ENCODE measurements around the gene ANKMY1.

ANKMY1 gene

DNA sequence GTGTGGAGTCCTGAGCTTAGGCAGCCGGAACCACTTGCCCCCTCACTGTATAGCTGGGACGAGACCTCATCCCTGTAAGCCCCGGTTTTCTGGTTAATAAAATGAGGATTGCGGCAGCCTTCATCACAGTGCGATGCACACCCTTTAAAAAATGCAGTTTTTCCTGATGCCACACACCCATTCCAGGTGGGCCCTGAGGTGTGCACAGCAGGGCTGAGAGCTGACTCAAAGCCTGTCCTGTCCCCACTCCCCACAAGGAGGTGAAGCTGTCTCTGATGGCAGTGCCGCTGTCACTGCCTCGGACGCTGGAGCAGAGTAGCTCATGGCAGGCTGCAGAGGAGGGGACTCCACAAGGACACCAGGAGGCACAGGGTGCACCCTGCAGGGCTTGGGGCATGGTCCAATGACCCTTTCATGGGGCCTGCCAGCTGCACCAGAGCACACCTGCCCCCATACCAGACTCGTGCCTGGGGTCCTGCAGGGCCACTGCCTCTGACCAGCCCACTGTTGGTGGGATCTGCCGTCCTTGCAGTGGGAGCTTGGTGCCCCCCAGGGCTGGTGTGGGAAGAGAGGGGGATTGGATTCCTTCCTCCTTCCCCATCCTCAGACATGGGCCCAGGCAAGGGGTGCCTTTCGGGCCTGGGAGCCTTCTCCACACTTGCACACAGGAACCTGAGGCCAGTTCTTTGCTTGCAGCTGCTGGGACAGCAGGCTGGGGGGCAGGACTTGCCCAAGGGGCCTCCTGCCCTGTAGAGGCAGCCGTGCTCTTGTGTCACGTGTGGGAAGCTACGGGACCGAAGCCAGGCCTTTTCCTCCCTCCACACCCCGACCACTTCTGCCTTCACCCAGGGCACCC is 99.5 kb downstream of the ANKMY1 start:
- DNase-seq = no peak

- no peak for DNase-seq
Measured at GRCh38 chr2:240457223-240458043, 100.4 kb downstream of the ANKMY1 start.

GRCh38 chr2:240456447-240457222 is 101.2 kb downstream of the ANKMY1 start:
- DNase-seq = no peak

DNA sequence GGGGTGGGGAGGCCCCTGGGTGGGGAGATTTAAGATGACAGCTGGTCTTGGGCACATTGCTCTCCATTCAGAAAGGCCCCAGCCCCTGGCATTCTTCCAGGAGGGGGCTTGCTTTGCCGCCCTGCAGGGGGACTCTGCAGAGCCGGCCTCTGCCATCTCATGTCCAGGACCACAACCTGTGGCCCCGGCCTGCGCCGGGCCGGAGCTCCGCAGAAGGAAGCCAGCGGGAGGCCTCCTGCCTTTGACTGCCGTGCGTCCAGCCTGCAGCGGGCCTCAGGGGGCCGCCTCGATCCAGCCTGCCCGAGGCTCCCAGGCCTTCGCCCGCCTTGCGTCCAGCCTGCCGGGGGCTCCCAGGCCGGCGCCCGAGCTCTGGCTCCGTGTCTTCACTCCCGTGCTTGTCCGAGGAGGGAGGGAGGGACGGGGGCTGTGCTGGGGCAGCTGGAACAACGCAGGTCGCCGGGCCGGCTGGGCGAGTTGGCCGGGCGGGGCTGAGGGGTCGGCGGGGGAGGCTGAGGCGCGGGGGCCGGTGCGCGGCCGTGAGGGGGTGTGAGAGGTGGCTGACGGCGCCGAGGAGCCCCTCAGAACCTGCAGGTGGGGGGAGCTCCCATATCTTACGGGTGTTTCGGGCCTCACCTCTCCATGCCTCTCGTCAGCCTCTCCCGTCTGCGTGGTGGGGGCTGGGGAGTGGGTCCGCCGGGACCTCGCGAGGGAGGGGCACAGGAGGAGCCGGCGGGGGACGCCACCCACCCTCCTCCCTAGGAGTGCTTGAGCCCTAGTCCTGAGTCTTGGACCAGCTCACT is 101.9 kb downstream of the ANKMY1 start:
- DNase-seq = no peak

DNA sequence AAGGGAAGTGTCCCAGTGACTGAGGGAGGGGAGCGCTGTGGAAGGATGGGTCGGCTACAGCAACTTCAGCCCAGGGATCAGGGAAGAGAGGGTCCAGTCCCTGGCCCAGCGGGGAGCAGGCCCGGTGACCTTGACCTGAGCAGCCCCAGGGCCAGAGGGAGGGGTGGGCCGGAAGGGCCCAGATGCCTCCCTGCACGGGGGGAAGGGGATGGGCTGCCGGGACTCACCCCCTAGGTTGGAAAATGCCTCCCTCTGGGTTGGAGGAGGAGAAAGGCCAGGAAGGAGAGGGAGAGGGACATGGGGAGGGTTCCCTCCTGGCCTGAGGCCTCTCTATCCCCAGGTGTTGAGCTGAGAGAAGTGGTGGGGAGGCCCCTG is 102.5 kb downstream of the ANKMY1 start:
- DNase-seq = no peak

DNA sequence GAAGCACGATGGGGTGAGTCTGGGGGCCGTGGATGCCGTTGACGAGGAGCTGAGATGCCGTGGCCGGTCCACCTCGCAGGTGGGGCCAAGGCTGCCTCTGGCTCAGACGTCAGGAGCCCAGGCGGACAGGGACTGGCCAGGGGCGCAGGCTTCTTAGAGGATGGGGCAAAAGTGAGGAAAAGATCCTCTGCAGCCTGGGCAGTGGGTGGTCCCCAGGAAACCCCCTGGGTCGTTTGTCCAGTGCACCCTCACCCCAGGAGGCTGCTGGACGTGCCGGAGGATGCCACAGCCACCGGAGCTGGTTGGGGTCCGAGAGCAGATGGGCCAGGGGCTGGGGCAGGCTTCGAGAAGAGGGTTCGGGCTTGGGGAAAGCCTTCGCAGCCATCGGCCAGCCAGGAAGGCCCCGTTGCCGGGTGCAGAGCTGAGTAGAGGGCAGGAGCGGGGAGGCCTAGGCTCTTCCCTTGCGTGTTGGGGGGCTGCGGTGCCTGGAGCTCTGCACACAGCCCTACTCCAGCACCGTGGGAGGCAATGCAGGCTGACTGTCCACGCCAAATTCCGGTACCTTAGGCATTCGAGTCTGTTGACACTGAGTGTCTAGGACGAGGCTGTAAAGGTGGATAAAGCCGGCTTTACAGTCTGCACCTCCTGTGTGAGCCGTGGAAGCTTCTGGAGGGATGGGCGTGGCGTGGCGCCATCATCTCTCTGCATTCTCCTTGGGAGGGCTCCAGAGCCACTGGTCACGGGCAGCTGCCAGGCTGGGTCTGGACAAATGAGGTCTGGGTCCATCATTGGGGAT is 103.5 kb downstream of the ANKMY1 start:
- DNase-seq = no peak

GRCh38 chr2:240453461-240454105 is 104.2 kb downstream of the ANKMY1 start:
- no peak for DNase-seq

- peak; percentile 47 for DNase-seq
Measured at GRCh38 chr2:240452462-240453256, 105.1 kb downstream of the ANKMY1 start.

- no peak for DNase-seq
Measured at GRCh38 chr2:240451791-240452461, 105.9 kb downstream of the ANKMY1 start.

- no peak for DNase-seq
Measured at GRCh38 chr2:240451108-240451611, 106.6 kb downstream of the ANKMY1 start.

- no peak for DNase-seq
Measured at GRCh38 chr2:240450532-240451107, 107.2 kb downstream of the ANKMY1 start.

DNA sequence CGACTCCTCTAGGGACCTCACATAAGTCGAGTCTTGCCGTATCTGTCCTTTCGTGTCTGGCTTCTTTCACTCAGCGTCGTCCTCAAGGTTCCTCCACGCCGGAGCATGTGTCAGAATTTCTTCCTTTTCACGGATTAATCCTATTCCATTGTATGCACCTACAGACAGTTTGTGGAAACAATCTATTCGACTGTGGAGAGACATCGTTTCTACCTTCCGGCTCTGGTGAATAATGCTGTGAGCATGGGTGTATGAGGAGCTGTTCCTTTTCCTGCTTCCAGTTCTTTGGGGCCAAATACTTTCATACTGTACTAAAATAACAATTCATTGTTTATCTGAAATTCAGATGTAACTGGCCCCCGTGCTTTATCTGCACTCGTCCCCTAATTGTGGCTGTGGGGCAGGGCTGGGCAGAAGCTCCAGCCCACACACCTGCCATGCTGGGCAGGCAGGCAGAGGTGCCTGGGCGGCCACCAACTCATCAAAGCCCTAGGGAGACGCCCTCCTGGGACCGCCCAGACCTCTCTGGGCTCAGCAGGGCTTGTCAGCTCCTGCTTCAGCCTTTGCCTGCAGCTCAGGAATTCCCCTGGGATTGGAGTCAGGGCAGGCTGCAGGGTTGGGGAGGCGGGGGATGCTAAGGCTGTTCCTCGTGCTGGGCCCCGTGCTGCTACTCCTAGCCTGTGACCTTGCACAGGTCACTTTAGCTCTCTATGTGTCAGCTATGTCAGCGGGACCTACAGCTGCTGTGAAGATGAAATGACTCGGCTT is 107.8 kb downstream of the ANKMY1 start:
- peak; percentile 51 for DNase-seq

- DNase-seq = no peak
Measured at GRCh38 chr2:240448387-240449274, 109.2 kb downstream of the ANKMY1 start.

- no peak for DNase-seq
Measured at GRCh38 chr2:240447934-240448333, 109.9 kb downstream of the ANKMY1 start.

- no peak for DNase-seq
Measured at GRCh38 chr2:240447331-240447730, 110.5 kb downstream of the ANKMY1 start.

- DNase-seq = no peak
Measured at GRCh38 chr2:240446664-240447175, 111.1 kb downstream of the ANKMY1 start.
